NCI-H1092 (cell line): ENCODE measurements around the gene RNF123.
"Not testable (repeated sequence)": the region's sequence is repeated elsewhere in the genome, so short reads cannot be mapped to it uniquely, and the experiment has no call there.

Experiments
- DNase-seq: peaks from one replicate; lab custom pipeline; 2025; lab: John Stamatoyannopoulos, UW

RNF123 gene

DNA sequence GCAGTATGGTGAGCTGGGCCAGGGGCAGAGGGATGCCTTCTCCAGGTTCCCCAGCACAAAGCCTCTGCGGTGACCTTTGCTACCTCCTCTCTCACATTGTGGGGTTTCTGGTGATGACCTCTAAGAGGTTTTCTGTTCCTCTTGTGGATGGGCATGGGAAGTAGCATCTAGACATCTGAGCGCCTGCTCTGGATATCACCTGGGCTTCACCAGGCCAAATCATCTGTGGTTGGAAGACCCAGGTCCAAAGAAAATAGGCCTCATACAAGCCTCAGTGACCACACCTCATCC lies 8.2 kb upstream of the RNF123 start:
- no peak for DNase-seq

DNA sequence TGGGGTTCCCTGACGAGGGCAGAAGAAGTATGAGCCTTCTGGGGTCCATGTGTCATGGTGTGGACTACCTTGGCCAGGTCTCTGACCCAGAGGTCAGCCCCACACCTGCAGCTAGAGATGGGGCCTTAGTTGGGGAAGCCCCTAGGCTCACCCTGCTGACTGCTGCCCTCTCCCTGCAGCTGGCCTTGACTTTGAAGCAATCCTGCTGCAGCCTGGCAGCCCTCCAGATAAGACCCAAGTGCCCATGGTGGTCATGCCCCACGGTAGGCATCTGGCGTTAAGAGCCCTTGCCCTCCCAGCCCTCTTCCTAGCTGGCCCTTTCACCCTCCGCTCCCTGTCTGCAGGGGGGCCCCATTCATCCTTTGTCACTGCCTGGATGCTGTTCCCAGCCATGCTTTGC lies 7.8 kb upstream of the RNF123 start:
- DNase-seq, result no peak

DNA sequence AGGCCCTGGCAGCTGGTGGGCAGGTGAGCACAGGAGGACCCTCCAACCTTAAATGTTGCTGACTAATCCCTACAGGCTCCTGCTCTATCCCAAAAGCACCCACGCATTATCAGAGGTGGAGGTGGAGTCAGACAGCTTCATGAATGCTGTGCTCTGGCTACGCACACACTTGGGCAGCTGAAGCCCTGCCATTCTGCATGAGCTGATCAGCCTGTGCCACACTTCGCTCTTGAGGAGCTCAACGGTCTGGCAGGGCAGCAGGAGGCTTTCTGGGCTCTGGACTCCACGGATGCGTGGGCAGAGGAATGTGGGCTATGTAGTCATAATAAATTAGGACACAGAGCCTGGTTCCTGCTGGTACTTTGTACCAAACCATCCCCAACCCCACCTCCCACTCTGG lies 6.2 kb upstream of the RNF123 start:
- DNase-seq, result no peak

DNA sequence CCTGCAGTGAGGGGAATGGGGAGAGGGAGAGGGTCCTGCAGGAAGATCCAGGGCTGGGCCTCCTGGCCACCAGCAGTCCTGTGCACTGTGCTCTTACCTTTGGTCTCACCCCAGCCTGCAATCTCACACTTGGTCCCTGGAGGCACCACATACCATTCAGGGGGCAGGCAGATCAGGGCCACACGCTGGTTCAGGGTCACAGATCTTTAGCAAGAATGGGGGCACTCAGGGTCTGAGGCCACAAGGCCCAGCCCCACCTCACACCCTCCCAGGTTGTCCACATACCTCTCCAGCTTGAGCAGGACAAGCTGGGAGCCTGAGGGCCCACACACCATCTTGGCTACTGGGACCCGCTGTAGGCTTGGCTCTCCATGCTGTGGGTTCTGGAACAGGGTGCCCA lies 4.9 kb upstream of the RNF123 start:
- not testable (repeated sequence) for DNase-seq

DNA sequence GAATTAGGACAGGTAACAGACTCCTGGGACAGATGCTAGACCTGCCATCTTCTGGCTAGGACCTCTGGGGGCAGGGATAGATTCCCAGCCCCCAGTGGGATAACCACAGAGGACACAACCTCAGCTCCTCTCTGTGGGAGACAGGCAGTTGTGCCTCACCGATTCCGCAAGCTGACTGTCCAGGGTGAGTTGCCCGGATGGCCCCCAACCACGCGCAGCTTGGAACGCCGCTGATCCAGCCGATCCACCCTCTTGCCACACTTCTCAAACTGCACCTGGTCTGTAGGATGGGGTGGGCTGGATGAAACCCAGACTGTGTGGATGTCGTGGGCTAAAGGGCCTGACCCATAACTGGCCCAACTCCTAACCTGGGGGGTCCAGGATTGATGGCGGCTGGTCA lies 4.3 kb upstream of the RNF123 start:
- DNase-seq, result not testable (repeated sequence)

DNA sequence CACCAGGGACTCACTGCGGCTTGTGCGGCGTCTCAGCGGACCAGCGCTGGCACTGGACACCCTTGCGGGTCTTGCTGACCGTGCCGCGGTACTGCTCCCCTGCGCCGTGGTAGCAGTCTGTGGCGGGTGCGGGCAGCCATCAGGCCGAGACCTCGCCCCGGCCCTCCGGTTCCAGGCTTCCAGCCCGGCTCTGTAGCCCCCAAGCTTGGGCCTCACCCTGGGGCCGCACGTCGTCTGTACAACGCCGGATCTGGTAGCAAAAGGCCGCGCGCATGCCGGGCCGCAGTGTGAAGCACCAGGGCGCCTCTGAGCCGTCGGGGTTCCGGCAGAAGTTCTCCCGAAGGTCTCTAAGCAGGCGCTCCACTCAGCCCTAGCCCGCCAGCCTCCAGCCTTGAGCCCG lies 3.5 kb upstream of the RNF123 start:
- DNase-seq, result not testable (repeated sequence)

DNA sequence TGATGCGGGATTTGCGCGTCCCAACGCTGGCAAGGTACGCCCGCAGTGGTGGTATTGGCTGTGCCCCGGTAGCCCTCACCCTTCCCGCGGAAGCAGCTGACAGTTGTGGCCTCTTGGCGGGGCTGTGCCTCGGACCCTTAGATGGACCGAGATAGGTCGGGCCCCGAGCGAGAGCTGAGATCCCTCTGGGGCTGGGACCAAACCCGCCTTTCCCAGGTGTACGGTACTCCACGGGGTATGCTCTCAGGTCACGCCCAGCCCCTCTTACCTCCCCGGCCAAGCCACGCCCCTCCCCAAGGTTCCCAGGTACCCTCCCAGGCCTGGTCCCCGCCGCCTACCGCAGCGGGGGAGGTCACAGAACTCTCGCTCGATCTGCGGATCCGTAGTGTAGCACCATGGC lies 3.0 kb upstream of the RNF123 start:
- DNase-seq, result not testable (repeated sequence)

DNA sequence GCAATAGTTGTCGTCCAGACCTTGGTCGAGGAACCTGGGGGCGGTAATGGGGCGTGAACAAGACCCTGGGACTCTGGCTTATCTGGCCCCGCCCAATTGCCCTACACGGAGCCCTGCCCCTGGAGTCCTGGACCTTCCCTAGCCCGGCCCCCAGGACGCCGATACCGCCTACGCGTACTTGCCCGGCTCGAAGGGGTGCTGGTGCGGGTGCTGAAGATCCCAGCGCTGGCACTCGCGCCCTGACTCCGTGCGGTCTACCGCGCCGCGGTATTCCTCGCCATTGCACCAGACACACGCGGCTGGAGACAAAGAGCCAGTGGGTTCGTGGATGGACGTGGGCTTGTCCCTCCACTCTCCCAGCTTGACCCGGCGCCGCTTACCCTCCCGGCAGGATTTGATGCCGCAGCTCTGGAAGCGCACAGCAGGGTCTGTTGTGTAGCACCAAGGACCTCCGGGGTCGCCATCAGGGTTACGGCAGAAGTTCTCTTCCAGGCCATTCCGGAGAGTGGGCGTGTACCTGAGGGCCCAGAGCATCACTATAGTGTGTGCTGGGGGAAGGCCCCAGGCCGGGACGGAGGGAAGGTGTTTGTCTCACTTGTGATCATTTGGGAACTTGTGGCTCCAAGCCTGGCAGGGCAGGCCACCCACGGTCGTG lies 2.5 kb upstream of the RNF123 start:
- DNase-seq, result not testable (repeated sequence)

DNA sequence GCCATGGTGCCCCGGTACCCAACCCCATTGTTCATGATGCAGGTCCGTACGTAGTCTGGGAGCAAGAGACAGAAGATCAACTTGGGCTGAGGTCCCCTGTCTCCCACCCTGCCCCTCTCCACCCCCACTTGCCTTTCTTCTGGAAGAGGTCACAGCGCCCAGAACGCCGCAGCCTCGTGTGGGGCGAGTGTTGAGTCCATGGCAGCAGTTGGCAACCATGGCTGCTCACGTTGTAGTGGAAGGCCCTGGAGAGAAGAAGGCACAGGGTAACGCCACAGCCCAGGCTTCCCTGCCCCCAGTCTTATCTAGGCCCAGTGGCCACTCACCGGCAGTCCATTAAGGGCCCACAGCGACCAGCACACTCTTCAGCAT lies 1.9 kb upstream of the RNF123 start:
- DNase-seq, result not testable (repeated sequence)

DNA sequence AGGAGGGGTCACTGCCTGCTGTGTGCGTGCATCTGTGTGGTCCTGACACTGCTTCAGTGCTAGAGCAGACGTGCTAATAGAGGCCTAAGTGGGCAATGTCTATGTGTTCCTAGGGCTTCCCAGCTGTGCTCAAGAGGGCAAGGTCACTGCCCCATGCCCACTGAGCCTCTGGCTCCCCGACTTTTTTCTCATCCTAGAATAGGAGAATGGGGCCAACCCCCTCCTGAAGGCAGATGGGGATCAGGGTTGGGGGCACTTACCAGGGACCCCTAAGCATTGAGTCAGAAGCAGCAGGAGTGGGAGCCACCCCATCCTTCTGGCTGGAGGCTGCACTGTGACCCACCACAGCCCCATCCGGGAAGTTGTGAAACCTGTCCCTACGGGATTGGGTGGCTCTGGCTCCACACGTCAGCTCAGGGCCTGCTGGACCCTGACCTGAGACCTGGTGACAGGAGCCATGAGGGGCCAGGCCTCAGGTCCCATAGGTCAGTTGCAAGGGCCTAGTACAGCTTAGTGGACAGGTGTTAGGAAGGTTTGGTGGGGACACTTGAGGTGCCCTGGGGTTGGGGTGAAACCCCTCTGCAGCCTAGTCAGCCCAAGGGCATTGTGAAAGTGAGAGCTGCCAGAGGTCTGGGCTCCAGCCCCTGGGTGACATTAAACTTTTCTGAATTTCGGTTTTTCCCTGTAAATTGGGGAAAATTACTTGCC lies 865 bp upstream of the RNF123 start:
- not testable (repeated sequence) for DNase-seq

DNA sequence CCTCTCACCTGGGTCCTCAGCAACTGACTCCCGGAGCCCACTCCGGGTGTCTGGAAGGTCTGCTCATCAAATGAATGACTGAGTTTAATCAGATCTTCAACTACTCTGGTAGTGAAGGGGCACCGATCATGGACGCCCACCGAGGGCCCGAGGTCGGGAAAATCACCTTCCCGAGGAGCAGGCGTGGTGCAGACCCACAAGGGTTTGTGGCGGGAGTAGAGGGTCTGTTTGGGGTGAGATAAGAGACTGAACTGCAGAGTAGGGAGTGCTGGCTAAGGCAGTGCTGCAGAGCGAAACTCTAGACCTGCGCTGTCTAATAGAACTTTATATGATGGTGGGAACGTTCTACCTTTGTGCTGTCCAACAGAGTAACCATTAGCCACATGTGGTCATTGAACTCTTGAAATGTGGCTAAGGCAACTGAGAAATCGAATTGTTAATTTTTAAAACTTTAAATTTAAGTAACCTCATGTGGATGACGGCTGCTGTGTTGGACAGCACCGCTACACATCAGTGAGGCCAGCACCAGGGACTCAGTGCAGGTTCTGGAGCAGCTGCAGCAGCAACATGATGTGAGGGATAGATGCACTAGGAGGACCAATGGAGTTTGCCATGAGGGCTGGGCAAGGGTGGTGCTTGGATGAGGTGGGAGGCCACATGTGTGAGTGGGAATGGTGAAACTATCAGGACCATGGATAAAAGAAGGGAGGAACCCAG lies 709 bp downstream of the RNF123 start:
- not testable (repeated sequence) for DNase-seq

DNA sequence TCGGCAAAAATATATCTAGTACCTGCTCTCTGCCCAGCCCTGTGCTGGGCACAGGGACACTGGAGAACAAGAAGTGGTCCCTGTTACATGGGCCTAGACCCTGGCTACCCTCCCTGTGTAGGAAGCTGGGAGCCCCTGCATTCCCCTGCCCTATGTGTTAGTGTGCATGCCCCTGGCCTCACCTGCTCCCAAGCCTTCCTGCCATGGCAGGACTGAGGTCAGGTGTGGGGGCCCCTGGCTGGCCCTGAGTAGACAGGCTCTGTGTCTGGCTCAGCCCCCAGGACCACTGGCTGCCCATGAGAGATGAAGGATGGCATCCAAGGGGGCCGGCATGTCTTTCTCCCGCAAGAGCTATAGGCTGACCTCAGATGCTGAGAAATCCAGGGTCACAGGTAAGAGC lies 1.5 kb downstream of the RNF123 start:
- not testable (repeated sequence) for DNase-seq

DNA sequence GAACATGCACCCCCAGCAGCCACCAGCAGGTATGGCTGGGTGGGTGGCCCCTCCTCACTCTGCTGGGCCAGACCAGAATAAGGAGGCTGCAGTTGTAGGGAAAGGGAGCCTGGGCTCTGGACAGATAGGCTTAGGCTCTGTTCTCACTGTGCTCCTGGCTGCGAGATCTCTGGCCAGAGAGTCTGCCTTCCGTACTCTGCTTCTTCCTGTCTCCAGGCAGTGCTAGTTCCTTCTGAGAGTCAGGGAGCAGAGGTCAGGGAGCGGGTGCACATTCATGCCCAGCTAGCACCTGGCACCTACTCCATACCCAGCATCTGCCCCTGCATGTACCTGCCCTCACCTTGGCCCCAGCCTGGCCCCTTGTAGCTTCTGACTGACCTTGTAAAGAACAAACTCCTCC lies 2.1 kb downstream of the RNF123 start:
- DNase-seq, result not testable (repeated sequence)

DNA sequence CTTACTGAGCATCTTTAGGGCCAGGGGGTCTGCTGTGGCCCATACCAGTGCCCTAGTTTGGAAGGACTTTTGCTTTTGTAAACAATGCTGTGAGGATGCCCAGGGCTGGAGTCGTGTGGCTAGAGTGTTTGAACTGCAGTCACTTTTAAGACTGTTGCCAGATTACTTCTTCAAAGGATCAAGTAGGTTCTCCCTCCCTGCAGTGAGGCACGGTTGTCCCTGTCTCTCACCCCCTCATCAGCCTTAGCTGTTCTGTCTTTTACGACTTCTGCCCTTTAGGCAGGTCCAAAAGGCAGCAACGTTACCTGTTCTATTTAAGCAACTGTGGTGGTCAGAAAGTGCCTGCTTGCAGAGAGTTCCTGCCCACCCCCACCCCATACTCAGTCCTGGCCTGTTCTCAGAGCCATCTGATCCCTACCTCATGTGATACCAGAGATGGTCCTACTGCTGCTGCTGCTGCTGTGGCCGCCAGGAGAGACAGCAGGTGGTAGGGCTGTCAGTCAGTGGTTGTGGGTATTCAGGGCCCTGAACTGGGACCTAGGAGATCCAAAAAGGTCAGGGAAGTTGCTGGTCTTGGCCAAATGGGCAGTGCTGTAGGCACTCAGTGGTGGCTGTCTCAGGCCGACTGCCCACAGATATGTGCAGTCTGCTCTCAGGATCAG lies 5.2 kb downstream of the RNF123 start:
- not testable (repeated sequence) for DNase-seq

DNA sequence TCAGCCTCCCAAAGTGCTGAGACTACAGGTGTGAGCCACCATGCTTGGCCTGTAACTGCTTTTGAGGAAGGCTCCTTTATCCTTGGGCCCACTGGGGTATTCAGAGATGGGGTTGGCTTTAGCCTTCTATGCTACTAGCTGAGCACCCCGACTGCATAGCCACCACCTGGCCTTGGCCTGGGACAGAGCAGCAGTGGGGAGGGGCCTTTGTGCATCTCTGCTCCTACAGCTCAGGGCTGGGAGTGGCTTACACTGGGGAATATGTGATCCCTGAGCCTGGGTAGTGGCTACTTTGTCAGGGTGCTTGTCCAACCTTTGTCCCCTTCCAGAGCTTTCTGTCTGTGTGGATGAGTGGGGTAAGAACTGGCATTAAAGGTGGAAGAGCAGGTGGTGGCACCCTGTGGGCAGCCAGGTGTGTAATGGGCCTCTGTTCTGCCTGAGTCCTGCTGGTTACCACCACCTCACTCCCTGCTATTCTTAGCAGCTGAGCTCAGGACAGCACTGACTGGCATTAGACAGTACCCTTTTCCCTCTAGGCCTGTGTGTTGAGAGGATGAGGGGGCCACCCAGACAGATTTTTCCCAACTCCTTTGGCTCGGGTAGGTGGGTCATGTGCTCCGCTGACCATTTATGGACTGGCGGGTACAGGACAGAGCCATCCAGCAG lies 6.1 kb downstream of the RNF123 start:
- not testable (repeated sequence) for DNase-seq

DNA sequence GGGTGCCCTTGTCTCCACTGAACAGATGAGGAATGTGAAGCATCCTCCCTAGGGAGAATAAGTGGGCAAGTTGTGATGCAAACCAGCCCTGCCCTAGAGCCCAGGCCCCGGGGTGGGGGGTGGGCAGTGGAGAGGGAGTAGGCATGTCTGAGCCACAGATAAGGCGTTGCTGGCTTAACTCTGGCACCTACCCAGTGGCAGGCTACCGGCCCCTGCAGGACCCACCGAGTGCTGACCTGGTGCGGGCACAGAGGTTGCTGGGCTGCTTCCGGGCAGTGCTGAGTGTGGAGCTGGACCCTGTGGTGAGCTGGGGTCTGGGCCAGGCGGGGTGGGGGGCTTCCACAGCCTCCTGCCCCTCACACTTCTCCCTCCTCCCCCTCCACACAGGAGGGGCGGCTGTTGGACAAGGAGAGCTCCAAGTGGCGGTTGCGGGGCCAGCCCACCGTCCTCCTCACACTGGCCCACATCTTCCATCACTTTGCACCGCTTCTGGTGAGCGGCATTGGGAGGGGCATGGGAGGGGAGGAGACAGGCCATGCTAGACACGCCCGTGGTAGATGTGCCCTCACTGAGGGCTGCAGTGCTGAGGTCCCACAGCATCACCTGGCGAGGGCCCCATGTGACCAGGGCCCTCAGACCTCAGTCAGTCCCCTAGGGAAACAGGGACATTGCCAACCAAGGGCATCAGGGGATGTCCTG lies 10.1 kb downstream of the RNF123 start:
- no peak for DNase-seq

DNA sequence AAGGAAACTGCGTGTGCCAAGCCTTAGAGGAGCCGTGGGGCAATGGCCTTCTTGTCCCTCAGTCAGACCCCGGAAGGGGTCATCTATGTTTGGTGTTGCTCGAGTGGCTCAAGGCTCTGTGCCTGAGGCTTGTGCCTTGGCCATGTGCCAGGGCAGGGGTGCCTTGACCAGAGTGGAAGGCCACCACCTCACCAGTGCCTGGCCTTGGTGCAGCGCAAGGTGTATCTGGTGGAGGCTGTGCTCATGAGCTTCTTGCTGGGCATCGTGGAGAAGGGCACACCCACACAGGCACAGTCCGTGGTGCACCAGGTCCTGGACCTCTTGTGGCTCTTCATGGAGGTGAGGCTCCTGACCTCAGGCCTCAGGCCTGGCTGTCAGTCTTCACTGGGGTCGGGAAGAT lies 10.7 kb downstream of the RNF123 start:
- DNase-seq, result no peak

DNA sequence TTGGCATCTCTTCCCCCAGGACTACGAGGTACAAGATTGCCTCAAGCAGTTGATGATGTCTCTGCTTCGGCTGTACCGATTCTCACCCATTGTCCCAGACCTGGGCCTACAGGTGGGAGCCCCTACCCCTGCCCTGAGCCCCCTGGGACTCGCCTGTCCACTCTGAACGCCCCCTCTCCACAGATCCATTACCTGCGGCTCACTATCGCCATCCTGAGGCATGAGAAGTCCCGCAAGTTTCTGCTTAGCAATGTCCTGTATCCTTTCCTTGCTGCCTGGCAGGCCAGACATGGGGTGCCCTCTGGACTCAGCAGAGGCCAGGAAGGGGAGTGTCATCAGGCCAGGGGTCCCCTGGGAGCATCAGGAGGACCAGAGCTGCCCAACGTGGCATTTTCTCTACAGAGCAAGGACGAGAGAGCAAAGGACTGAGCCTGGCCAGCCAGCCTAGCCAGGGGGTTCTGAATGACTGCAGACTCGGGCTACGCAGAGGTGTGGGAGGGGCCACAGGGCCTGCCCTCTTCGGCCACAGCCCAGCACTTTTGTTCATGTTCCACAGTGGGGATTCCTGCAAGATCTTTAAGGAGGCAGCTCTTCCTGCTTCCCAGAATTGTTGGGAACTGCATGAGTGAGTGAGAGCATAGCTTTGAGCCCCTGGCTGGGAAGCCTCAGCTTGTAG lies 11.2 kb downstream of the RNF123 start:
- no peak for DNase-seq

DNA sequence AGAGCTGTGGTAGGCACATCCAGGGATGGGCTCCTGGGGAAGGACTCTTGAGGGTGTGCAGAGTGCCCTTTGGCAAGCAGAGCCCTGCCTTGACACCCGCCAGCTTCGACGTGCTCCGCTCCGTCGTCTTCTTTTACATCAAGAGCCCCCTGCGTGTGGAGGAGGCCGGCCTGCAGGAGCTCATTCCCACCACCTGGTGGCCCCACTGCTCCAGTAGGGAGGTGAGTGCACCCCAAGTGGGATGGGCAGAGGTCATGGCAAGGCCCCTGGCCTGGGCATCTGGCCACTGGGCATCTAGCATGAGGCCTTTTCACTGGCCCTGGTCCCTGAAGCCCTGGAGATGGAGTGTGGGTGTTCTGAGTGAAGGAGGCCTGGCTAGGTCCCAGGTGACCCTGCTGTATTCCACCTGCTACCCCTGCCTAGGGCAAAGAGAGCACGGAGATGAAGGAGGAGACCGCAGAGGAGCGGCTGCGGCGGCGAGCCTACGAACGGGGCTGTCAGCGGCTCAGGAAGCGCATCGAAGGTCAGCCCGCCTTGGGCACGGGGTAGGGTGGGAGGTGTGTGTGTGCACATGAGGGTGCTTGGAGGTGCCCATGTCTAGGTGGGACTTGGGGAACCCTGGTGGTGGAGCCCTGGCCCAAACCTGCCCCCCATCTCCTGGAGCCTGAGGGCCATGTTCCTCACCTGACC lies 12.2 kb downstream of the RNF123 start:
- DNase-seq, result no peak

DNA sequence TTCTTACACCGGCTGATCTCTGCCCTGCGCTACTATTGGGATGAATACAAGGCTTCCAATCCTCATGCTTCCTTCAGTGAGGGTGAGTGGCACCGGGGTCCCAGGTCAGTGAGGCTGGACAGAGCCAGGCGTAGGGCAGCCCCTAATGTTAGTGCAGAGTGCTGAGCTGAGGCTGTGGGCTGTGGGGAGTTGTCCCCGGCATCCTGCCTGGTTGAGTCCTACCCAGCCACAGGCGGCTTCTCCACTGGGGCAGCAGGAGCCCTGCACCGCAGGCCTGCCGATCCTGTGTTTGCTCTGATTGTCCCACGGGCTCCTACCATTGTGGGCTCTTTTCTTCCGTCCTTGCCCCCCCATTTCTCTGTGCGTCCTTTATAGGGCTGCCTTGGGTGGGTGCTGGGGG lies 13.3 kb downstream of the RNF123 start:
- no peak for DNase-seq
